ENCODE measurements around the gene DIS3L2.

DNA sequence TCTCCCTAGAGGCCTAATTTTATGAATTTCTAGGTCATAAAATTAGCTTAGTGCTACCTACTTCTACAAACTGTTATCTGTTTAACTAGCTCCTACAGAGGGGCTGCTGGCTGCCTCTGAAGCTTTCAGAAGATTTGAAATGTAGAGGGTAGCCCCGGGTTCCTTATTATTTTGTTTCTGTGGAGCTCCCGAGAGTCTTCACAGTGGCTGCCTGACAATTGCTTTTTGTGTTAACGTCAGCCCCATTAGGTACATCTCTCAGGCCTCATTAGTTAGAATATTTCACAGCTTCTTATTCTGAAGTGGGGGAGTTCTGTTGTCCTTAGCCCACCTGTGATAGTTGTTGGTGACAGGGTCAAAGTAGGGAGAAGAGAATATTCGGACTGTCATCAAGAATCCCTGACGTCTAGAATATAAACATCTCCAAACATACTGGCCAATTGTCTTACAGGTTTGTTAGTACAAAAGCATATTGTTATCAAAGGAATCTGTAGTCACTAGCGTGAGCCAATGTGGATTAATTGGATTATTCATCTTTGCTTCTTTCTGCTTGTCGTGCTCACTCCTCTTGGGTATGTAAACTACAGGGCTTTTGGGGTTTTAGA, 77.5 kb downstream of the DIS3L2 start:
- TF ChIP-seq EZH2 (IDR thresholded peaks at IDR 0.05; ENCODE audit: insufficient read depth, poor library complexity, severe bottlenecking) (no peak), EZH2phosphoT487 (IDR thresholded peaks at IDR 0.05; ENCODE audit: insufficient read depth, low read depth) (no peak)
